Stomach (tissue), 4 donors: ENCODE data around the gene CST7.

Experiments
- POLR2A ChIP-seq, 4 donors: fragments of 450-650 bp; IDR thresholded peaks; one replicate each; pipeline ENCODE4 v1.6.1; 2016; ENCODE audit warnings: antibody characterized with exemption in 4 of 4, control low read depth in 2 of 4, mild to moderate bottlenecking in 1 of 4, moderate library complexity in 1 of 4
- POLR2AphosphoS5 ChIP-seq, 3 donors: sonication (generic); formaldehyde crosslinking; IDR thresholded peaks; one replicate each; pipeline ENCODE4 v1.6.1; 2016; ENCODE audit warnings: antibody characterized with exemption in 3 of 3
- TF ChIP-seq, protein P1 (sequence below), 7 experiments: fragments of 450-650 bp in 4 of 7; fragments of 200-600 bp in 3 of 7; sonication (generic) in 3 of 7; IDR thresholded peaks; one replicate each; pipeline ENCODE4 v1.5.1; 2016 to 2019; ENCODE audit warnings: antibody characterized with exemption in 7 of 7, control low read depth in 2 of 7, mild to moderate bottlenecking in 1 of 7

- TF ChIP-seq, protein P1, sequence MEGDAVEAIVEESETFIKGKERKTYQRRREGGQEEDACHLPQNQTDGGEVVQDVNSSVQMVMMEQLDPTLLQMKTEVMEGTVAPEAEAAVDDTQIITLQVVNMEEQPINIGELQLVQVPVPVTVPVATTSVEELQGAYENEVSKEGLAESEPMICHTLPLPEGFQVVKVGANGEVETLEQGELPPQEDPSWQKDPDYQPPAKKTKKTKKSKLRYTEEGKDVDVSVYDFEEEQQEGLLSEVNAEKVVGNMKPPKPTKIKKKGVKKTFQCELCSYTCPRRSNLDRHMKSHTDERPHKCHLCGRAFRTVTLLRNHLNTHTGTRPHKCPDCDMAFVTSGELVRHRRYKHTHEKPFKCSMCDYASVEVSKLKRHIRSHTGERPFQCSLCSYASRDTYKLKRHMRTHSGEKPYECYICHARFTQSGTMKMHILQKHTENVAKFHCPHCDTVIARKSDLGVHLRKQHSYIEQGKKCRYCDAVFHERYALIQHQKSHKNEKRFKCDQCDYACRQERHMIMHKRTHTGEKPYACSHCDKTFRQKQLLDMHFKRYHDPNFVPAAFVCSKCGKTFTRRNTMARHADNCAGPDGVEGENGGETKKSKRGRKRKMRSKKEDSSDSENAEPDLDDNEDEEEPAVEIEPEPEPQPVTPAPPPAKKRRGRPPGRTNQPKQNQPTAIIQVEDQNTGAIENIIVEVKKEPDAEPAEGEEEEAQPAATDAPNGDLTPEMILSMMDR (IDR thresholded peaks at IDR 0.05) = no peak
- TF ChIP-seq POLR2AphosphoS5 (IDR thresholded peaks at IDR 0.05) (no peak), POLR2A (IDR thresholded peaks at IDR 0.05) (no peak)
Measured at GRCh38 chr20:24935766-24936525, 13.1 kb upstream of the CST7 start.
